CD4-positive, alpha-beta T cell treated with Interleukin-2 at 100 ng/mL for 4 hours (primary cell): ENCODE measurements around the gene SH3RF2.
"Not testable (repeated sequence)": the region's sequence is repeated elsewhere in the genome, so short reads cannot be mapped to it uniquely, and the experiment has no call there.

Experiments used
- DNase-seq: peaks from one replicate; pipeline ENCODE4 v3.0.0-alpha.2; 2020; ENCODE audit warnings: low spot score

SH3RF2 gene

DNA sequence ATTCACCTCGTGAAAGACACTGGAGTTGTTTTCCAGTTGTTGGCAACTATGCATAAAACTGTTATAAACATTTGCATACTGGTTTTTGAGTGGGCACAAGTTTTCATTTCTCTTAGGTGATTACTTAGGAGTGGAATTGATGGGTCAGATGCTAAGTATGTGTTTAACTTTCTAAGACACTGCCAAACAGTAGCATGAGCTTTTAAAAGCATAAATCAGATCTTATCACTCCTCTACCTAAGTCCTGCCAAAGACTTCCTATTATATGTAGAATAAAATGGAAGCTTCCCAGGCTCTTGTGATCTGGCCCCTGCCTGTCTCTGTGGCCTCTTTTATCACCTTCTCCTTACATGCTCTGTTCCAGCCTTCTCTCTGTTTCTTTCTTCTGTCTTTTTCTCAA, 72.6 kb downstream of the SH3RF2 start:
- no peak for DNase-seq

GRCh38 chr5:146010447-146010846, 74.1 kb downstream of the SH3RF2 start:
- not testable (repeated sequence) for DNase-seq

- no peak for DNase-seq
These were observed 77.4 kb downstream of the SH3RF2 start for GRCh38 chr5:146013761-146014160.

GRCh38 chr5:146015001-146015400, 78.6 kb downstream of the SH3RF2 start:
- no peak for DNase-seq

DNA sequence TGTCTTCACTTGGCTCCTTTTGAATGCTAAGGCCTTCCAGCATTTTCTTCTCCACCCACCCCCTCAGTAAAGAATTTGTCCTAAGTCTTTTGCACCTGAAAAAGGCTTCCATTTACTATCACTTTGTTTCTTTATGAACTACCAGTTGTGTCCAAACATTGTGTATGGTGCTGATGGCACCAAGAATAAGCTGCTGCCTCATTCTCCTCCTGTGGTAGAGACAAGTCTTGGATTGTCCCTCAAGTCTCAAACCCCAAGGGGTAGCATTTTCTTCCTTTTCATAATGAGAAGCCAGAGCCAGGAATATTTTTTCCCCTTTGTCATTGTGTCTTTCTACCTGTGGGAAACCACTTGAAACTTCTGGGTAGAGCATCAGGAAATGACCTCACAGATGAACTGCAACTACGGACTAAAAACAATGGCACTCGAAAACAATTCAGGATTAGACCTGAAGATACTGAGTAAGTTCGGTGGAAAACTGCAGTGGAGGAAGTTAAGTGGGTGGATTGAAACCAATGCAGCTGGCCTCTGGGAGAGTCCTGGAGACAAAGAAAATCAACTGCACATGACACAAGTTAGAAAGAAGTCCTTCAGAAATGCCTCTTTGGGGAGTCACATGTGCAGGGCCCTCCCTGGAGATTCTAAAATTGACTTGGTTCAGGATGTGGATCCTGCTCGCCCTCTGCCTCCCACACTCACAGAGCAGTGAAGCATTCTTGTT, 80.5 kb downstream of the SH3RF2 start:
- no peak for DNase-seq

DNA sequence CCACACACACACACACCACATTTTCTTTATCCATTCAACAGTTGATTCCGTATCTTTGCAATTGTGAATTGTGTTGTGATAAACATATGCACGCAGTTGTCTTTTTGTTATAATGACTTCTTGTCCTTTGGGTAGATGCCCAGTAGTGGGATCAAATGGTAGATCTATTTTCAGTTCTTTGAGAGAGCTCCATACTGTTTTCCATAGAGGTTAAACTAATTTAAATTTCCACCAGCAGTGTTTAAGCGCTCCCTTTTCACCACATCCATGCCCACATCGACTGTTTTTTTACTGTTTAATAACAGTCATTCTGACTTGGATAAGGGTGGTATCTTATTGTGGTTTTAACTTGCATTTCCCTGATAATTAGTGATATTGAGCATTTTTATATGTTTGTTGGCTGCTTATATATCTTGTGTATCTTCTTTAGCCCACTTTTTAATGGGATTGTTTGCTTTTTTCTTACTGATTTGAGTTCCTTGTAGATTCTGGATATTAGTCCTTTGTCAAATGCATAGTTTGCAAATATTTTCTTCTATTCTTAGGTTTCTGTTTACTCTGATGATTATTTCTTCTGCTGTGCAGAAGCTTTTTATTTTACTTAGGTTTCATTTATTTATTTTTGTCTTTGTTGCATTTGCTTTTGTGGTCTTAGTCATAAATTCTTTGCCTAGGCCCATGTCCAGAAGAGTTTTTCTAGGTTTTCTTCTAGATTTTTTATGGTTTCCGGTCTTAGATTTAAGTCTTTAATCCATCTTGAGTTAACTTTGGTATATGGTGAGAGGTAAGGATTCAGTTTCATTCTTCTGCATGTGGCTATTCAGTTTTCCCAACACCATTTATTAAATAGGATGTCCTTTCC, 82.4 kb downstream of the SH3RF2 start:
- DNase-seq, result no peak

DNA sequence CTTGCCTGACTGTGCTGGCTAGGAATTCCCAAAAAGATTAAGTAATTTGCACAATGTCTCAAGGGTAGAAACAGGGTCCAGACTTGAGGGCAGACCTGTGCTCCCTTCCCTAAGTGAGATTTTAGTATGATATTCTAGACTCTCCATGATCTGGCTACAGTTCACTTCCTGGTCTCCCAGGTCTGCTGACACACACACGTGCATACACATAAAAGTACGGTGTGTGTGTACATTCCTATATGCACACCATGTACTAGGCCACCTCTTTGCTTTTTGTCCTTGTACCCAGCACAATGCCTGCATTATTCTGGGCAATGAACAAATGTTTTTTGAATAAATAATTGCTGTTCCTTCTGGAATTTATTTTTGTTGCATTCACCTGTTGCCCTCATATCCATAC, 83.7 kb downstream of the SH3RF2 start:
- DNase-seq, result no peak

GRCh38 chr5:146024034-146024433, 87.7 kb downstream of the SH3RF2 start:
- no peak for DNase-seq

GRCh38 chr5:146025114-146025680, 88.8 kb downstream of the SH3RF2 start:
- DNase-seq, result no peak

GRCh38 chr5:146025681-146026080, 89.3 kb downstream of the SH3RF2 start:
- DNase-seq, result no peak

- DNase-seq, result no peak
These were observed 90.1 kb downstream of the SH3RF2 start for GRCh38 chr5:146026307-146027010.

DNA sequence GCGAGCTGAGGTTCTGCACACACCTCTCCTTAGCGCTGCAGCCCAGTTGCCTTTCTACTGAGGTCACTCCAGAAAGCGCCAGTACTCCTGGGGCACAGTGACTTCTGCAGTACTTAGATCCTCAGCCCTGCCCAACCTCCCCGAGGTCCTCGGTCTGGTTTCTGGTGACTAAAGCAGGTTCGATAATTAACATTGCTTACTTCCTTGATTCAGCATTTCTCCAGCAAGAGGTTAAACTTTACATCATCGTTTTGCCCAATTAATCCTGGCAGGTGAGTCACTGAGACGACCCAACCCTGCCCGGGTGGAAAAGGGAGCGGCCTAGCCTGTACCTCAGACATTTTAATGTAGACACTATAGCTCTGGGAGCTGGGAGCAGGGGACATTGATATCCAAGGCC, 91.4 kb downstream of the SH3RF2 start:
- DNase-seq, result no peak

DNA sequence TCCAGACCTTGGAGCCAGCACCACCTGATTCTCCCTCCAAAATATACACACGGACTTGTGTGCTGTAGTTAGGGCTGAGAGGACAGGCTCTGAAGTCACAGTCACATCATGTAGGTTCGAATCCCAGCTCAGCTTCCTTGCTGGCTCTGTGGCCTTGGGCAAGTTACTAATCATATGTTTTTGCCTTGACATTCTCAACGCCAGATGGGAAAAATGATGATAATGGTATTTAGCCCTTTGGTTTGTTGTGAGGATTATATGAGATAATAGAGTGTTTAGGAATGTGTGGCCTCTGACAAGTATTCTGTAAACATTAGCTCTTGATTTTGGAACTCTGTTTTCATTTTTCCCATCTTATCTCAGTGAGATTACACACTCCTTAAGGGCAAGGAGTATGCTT, 96.5 kb downstream of the SH3RF2 start:
- DNase-seq, result no peak

DNA sequence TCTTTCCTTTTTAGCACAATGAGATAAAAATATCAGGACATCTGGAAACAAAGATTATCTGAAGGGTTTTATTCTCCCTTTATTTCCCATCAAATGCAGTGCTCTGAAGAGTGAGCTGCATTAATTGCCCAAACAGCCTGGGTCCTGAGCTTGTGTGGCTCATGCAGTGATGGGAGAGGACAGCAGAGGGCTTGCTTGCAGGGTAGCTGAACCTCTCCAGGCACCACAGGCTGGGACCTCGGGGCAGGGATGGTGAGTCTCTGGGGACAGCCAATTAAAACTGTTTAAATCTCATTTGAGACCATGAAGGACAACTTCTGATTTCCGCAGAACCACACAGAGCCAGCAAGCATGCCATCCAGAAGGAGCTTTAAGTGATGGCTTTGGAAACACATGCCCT, 97.7 kb downstream of the SH3RF2 start:
- DNase-seq, result no peak

- DNase-seq, result no peak
These were observed 98.2 kb downstream of the SH3RF2 start for GRCh38 chr5:146034605-146035004.

GRCh38 chr5:146039420-146039819, 103.0 kb downstream of the SH3RF2 start:
- no peak for DNase-seq

GRCh38 chr5:146040527-146040926, 104.1 kb downstream of the SH3RF2 start:
- no peak for DNase-seq

GRCh38 chr5:146041180-146041789, 104.9 kb downstream of the SH3RF2 start:
- no peak for DNase-seq

GRCh38 chr5:146042628-146043279, 106.4 kb downstream of the SH3RF2 start:
- no peak for DNase-seq

DNA sequence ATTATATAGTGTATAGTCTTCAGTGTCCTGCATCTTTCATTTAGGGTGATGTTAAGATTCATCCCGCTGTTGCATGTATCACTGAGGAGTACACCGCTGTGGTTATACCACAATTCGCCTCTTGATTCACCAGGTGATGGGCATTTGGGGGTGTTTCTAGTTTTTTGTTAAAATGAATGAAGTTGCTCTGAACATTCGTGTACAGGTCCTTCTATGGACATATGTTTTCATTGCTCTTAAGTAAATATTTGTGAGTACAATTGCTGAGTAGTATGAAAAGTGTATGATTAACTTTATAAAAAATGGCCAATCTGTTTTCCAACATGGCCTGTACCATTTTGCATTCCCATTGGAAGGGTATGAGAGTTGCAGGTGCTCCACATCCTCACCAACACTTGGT, 107.3 kb downstream of the SH3RF2 start:
- DNase-seq, result no peak

DNA sequence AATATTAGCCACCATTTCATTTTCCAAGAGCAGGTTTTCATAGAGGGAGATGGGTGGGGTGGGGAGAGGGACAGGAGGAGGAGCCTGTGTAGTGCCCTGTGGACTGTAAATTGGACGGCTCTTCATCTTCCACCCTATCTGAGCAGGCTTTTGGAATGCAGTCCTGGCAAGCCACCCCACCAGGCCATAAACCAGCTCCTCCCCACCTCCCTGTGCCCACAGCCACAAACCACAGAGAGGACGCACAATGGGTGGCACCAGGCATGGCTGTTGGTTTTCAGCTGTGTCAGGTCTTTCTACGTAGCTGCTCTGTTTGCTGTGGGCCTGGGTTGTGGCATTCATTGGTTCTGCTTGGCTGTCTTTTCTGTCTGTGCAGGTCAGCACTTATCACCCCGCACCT, 111.0 kb downstream of the SH3RF2 start:
- DNase-seq, result no peak
